ENCODE measurements around the gene TSN.

GRCh38 chr2:121794233-121794632 is 38.8 kb downstream of the TSN start:
- TF ChIP-seq CTCF (tag by site-specific recombination; IDR thresholded peaks at IDR 0.05) (no peak), REPIN1 (tag by site-specific recombination; IDR thresholded peaks at IDR 0.05; ENCODE audit: low read depth) (no peak), ZNF561 (tag by site-specific recombination; IDR thresholded peaks at IDR 0.05; ENCODE audit: borderline replicate concordance) (no peak), PRDM1 (tag by site-specific recombination; IDR thresholded peaks at IDR 0.05) (no peak), ZBTB21 (tag by site-specific recombination; IDR thresholded peaks at IDR 0.05) (no peak), HOXC10 (CRISPR knock-in tag; IDR thresholded peaks at IDR 0.05) (no peak), MZF1 (tag by site-specific recombination; IDR thresholded peaks at IDR 0.05; ENCODE audit: borderline replicate concordance) (no peak)

Measured in HEK293 (cell line).